Liver (tissue), 9 donors: ENCODE results near the gene RAE1. TPM values are rescaled to one million over a fixed set of nuclear protein-coding genes. Genes with fewer than 3 reads are reported as not detected.

ENCODE experiments used
- DNase-seq: peaks from one replicate; pipeline ENCODE4 v3.0.0-alpha.2; 2017; ENCODE audit warnings: low spot score
- H3K27ac ChIP-seq, 2 donors: one replicate each; pipeline ENCODE4 v1.7.0; 2013; ENCODE audit warnings: inconsistent platforms in 2 of 2, low read length in 2 of 2, control low read depth in 1 of 2, low read depth in 1 of 2, mild to moderate bottlenecking in 1 of 2
- H3K27me3 ChIP-seq, 4 donors: one replicate each; pipeline versions ENCODE4 v1.6.1 to v1.7.0; 2013; ENCODE audit warnings: low read length in 3 of 4, inconsistent platforms in 1 of 4, mild to moderate bottlenecking in 1 of 4, moderate library complexity in 1 of 4; ENCODE audit not compliant: control insufficient read depth in 4 of 4, insufficient read depth in 4 of 4
- H3K36me3 ChIP-seq, 4 donors: one replicate each; pipeline versions ENCODE4 v1.6.1 to v1.7.0; 2013; ENCODE audit warnings: low read length in 3 of 4, mild to moderate bottlenecking in 3 of 4, low read depth in 1 of 4, moderate library complexity in 1 of 4; ENCODE audit not compliant: control insufficient read depth in 4 of 4, insufficient read depth in 3 of 4
- H3K4me1 ChIP-seq, 4 donors: one replicate each; pipeline versions ENCODE4 v1.6.1 to v1.7.0; 2013; ENCODE audit warnings: low read length in 3 of 4, mild to moderate bottlenecking in 3 of 4, moderate library complexity in 1 of 4; ENCODE audit not compliant: control insufficient read depth in 4 of 4, insufficient read depth in 4 of 4
- H3K4me3 ChIP-seq, 3 donors: one replicate each; pipeline versions ENCODE4 v1.6.1 to v1.7.0; 2013; ENCODE audit warnings: low read length in 3 of 3, control low read depth in 1 of 3, low read depth in 1 of 3, mild to moderate bottlenecking in 1 of 3
- H3K9ac ChIP-seq, 2 donors: one replicate each; pipeline ENCODE4 v1.7.0; 2013; ENCODE audit warnings: low read length in 2 of 2, mild to moderate bottlenecking in 2 of 2, moderate library complexity in 2 of 2, control low read depth in 1 of 2, low read depth in 1 of 2
- H3K9me3 ChIP-seq, 4 donors: one replicate each; pipeline versions ENCODE4 v1.6.1 to v1.7.0; 2013; ENCODE audit warnings: low read length in 3 of 4; ENCODE audit not compliant: control insufficient read depth in 4 of 4
- ATF3 ChIP-seq: IDR thresholded peaks from 2 replicates; pipeline ENCODE4 v1.6.1; 2016; ENCODE audit warnings: antibody characterized with exemption
- EGR1 ChIP-seq, 2 donors: IDR thresholded peaks; 2 replicates each; pipeline ENCODE4 v1.6.1; 2016 to 2018; ENCODE audit warnings: antibody characterized with exemption in 2 of 2, low read depth in 2 of 2
- FOXA1 ChIP-seq: IDR thresholded peaks from 2 replicates; pipeline ENCODE4 v1.6.1; 2016; ENCODE audit warnings: antibody characterized with exemption
- FOXA2 ChIP-seq: IDR thresholded peaks from 2 replicates; pipeline ENCODE4 v1.6.1; 2016; ENCODE audit warnings: antibody characterized with exemption
- GABPA ChIP-seq, 2 donors: IDR thresholded peaks in 1 of 2; conservative IDR thresholded peaks in 1 of 2; 2 replicates each; pipeline ENCODE4 v1.6.1; 2016; ENCODE audit warnings: antibody characterized with exemption in 2 of 2, mild to moderate bottlenecking in 1 of 2, moderate library complexity in 1 of 2
- HNF4A ChIP-seq, 2 donors: conservative IDR thresholded peaks; 2 replicates each; pipeline ENCODE4 v1.6.1; 2016; ENCODE audit warnings: antibody characterized with exemption in 2 of 2, mild to moderate bottlenecking in 2 of 2
- HNF4G ChIP-seq: IDR thresholded peaks from 2 replicates; pipeline ENCODE4 v1.6.1; 2016; ENCODE audit warnings: antibody characterized with exemption
- JUND ChIP-seq, 2 donors: IDR thresholded peaks; 2 replicates each; pipeline ENCODE4 v1.6.1; 2016; ENCODE audit warnings: antibody characterized with exemption in 2 of 2
- MAX ChIP-seq: IDR thresholded peaks from 2 replicates; pipeline ENCODE4 v1.6.1; 2016; ENCODE audit warnings: antibody characterized with exemption
- NR2F2 ChIP-seq: IDR thresholded peaks from 2 replicates; pipeline ENCODE4 v1.6.1; 2016; ENCODE audit warnings: antibody characterized with exemption
- RAD21 ChIP-seq, 2 donors: IDR thresholded peaks; 2 replicates each; pipeline ENCODE4 v1.6.1; 2016; ENCODE audit warnings: antibody characterized with exemption in 2 of 2, mild to moderate bottlenecking in 2 of 2
- REST ChIP-seq: IDR thresholded peaks from 2 replicates; pipeline ENCODE4 v1.6.1; 2016; ENCODE audit warnings: antibody characterized with exemption, mild to moderate bottlenecking
- RXRA ChIP-seq, 2 donors: IDR thresholded peaks; 2 replicates each; pipeline ENCODE4 v1.6.1; 2017 to 2018; ENCODE audit warnings: antibody characterized with exemption in 2 of 2, mild to moderate bottlenecking in 1 of 2
- SP1 ChIP-seq: IDR thresholded peaks from 2 replicates; pipeline ENCODE4 v1.6.1; 2018; ENCODE audit warnings: antibody characterized with exemption, mild to moderate bottlenecking
- TAF1 ChIP-seq: conservative IDR thresholded peaks from 2 replicates; pipeline ENCODE4 v1.6.1; 2016; ENCODE audit warnings: antibody characterized with exemption, mild to moderate bottlenecking
- YY1 ChIP-seq: IDR thresholded peaks from 2 replicates; pipeline ENCODE4 v1.6.1; 2016; ENCODE audit warnings: antibody characterized with exemption, mild to moderate bottlenecking
- WGBS: extraction: QIAGEN DNeasy Blood & Tissue Kit; methylation state at CpG from one replicate; pipeline ENCODE4 v1.1.7; 2013; 5-methylcytosine and 5-hydroxymethylcytosine counted together
- polyA plus RNA-seq, 2 donors: library from polyadenylated mRNA; stranded (reverse) in 1 of 2; unstranded in 1 of 2; fragments of 200-250 nt in 1 of 2; fragments of >200 nt in 1 of 2; fragmentation: Nextera tagmentation in 1 of 2; extraction: Ambion mirVana in 1 of 2; gene quantifications; one replicate each; pipeline versions ENCODE4 v1.2.1 to v1.2.3, GENCODE V29; 2013 to 2015
- total RNA-seq, 2 donors: library from RNA; depleted of rRNA; stranded (reverse); fragments of >200 nt; gene quantifications; one replicate each; pipeline ENCODE4 v1.2.3, GENCODE V29; 2014
- TF ChIP-seq, protein P1 (sequence below): IDR thresholded peaks from 2 replicates; pipeline ENCODE4 v1.6.1; 2016; ENCODE audit warnings: antibody characterized with exemption
- TF ChIP-seq, protein P2 (sequence below): fragments of 150-350 bp; IDR thresholded peaks from 2 replicates; pipeline ENCODE4 v1.5.1; 2017; ENCODE audit warnings: improper control_type of control experiment, low read depth, low read length; ENCODE audit not compliant: missing input control
- donor health status: healthy.
- donor health status: healthy.
- donor health status: healthy.
- donor health status: healthy.
- donor health status: healthy.

RAE1 gene
- total and polyA plus RNA-seq, 4 donors = 10.0 to 15.5 (median 13.5) TPM

- no peak overlapping the region for H3K4me3 ChIP-seq
- 57% methylated on average over 13 of the region's 13 CpGs for WGBS
- H3K9me3 ChIP-seq = peaks cover 0 to 2% (median 0%) of the 10 kb centered on the region in 4 donors
Observed at GRCh38 chr20:57308451-57309271, 42.4 kb upstream of the RAE1 start.

More at GRCh38 chr20:57308451-57309271, 42.4 kb upstream of the RAE1 start:
- H3K9ac ChIP-seq = no peak overlapping the region
- TF ChIP-seq SP1 = no peak
- TF ChIP-seq GABPA (IDR thresholded peaks at IDR 0.05 in 1 of 2, conservative IDR thresholded peaks at IDR 0.05 in 1 of 2) = no peak
- TF ChIP-seq NR2F2 = no peak
- TF ChIP-seq, protein P1, sequence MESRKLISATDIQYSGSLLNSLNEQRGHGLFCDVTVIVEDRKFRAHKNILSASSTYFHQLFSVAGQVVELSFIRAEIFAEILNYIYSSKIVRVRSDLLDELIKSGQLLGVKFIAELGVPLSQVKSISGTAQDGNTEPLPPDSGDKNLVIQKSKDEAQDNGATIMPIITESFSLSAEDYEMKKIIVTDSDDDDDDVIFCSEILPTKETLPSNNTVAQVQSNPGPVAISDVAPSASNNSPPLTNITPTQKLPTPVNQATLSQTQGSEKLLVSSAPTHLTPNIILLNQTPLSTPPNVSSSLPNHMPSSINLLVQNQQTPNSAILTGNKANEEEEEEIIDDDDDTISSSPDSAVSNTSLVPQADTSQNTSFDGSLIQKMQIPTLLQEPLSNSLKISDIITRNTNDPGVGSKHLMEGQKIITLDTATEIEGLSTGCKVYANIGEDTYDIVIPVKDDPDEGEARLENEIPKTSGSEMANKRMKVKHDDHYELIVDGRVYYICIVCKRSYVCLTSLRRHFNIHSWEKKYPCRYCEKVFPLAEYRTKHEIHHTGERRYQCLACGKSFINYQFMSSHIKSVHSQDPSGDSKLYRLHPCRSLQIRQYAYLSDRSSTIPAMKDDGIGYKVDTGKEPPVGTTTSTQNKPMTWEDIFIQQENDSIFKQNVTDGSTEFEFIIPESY = no peak
- TF ChIP-seq MAX = no peak
- TF ChIP-seq REST = no peak
- TF ChIP-seq FOXA1 = no peak
- TF ChIP-seq EGR1 (IDR thresholded peaks at IDR 0.05; ENCODE audit: low read depth in 2 of 2) = no peak
- no peak for TF ChIP-seq TAF1
- TF ChIP-seq RXRA (IDR thresholded peaks at IDR 0.05) = no peak
- no peak for TF ChIP-seq HNF4G
- no peak for TF ChIP-seq YY1
- TF ChIP-seq, protein P2, sequence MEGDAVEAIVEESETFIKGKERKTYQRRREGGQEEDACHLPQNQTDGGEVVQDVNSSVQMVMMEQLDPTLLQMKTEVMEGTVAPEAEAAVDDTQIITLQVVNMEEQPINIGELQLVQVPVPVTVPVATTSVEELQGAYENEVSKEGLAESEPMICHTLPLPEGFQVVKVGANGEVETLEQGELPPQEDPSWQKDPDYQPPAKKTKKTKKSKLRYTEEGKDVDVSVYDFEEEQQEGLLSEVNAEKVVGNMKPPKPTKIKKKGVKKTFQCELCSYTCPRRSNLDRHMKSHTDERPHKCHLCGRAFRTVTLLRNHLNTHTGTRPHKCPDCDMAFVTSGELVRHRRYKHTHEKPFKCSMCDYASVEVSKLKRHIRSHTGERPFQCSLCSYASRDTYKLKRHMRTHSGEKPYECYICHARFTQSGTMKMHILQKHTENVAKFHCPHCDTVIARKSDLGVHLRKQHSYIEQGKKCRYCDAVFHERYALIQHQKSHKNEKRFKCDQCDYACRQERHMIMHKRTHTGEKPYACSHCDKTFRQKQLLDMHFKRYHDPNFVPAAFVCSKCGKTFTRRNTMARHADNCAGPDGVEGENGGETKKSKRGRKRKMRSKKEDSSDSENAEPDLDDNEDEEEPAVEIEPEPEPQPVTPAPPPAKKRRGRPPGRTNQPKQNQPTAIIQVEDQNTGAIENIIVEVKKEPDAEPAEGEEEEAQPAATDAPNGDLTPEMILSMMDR = no peak
- TF ChIP-seq RAD21 (IDR thresholded peaks at IDR 0.05) = no peak
- TF ChIP-seq ATF3 = no peak
- TF ChIP-seq JUND (IDR thresholded peaks at IDR 0.05) = no peak
- no peak for TF ChIP-seq FOXA2
- no peak for TF ChIP-seq HNF4A (conservative IDR thresholded peaks at IDR 0.05)
- no peaks in the 10 kb centered on the region for H3K36me3 ChIP-seq
- H3K27ac ChIP-seq = no peak overlapping the region
- DNase-seq = no peak
- H3K27me3 ChIP-seq = no peaks in the 10 kb centered on the region
- H3K4me1 ChIP-seq = no peaks in the 10 kb centered on the region
